ENCODE results near the gene CDH18.

GRCh38 chr5:19498852-19499251, 489.1 kb downstream of the CDH18 start:
- no peak for TF ChIP-seq MAX (IDR thresholded peaks at IDR 0.05; ENCODE audit: insufficient read depth, insufficient read length)
- TF ChIP-seq, protein P1, sequence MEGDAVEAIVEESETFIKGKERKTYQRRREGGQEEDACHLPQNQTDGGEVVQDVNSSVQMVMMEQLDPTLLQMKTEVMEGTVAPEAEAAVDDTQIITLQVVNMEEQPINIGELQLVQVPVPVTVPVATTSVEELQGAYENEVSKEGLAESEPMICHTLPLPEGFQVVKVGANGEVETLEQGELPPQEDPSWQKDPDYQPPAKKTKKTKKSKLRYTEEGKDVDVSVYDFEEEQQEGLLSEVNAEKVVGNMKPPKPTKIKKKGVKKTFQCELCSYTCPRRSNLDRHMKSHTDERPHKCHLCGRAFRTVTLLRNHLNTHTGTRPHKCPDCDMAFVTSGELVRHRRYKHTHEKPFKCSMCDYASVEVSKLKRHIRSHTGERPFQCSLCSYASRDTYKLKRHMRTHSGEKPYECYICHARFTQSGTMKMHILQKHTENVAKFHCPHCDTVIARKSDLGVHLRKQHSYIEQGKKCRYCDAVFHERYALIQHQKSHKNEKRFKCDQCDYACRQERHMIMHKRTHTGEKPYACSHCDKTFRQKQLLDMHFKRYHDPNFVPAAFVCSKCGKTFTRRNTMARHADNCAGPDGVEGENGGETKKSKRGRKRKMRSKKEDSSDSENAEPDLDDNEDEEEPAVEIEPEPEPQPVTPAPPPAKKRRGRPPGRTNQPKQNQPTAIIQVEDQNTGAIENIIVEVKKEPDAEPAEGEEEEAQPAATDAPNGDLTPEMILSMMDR (IDR thresholded peaks at IDR 0.05; ENCODE audit: extremely low read depth in 1 of 2, insufficient read depth in 1 of 2, low read depth in 1 of 2, low read length in 2 of 2): no peak

Data from endothelial cell of umbilical vein (primary cell).